ENCODE results near the gene LENG1.

The LENG1 gene

DNA sequence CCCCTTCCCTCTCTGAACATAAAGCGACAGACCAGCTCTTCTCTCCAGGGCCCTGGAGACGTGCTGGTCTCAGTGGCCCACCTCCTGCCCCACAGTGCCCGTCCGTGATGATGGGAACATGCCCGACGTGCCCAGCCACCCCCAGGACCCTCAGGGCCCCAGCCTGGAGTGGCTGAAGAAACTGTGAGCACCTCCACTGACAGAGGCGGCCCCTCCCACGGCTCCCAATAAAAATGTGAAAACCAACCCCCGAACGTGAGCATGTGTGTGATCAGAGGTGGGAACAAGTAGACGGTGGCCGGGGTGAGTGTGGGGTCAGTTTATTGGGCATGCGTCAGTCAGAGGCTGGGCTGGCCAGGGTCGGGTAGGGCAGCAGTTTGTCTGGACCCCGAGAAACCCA lies 52.8 kb downstream of the LENG1 start:
- no peak for DNase-seq

- DNase-seq = no peak
Observed at GRCh38 chr19:54105796-54106195, 53.7 kb downstream of the LENG1 start.

Measured in NCI-H446 (cell line).